Right atrium auricular region (tissue), 2 donors: ENCODE data around the gene ZNF236. TPM values are rescaled to one million over a fixed set of nuclear protein-coding genes. Genes with fewer than 3 reads are reported as not detected.
A peak's percentile ranks its signal among the peaks of the same experiment; 100 is the strongest.
"Not testable (repeated sequence)": the region's sequence is repeated elsewhere in the genome, so short reads cannot be mapped to it uniquely, and the experiment has no call there.

ENCODE experiments used
- DNase-seq: peaks from one replicate; pipeline ENCODE4 v3.0.0-alpha.2; 2019; ENCODE audit warnings: low spot score
- H3K27ac ChIP-seq, 2 donors: fragments of 200-600 bp; sonication (generic); 1 replicate in 1 of 2; 2 replicates in 1 of 2; pipeline ENCODE4 v1.5.1; 2016 to 2019
- H3K27me3 ChIP-seq, 2 donors: fragments of 200-600 bp; sonication (generic); one replicate each; pipeline versions ENCODE4 v1.5.1 to v1.6.0; 2017 to 2019
- H3K36me3 ChIP-seq: fragments of 200-600 bp; sonication (generic); one replicate; pipeline ENCODE4 v1.5.1; 2016
- H3K4me1 ChIP-seq, 2 donors: fragments of 200-600 bp; sonication (generic); one replicate each; pipeline versions ENCODE4 v1.5.1 to v1.6.0; 2017 to 2019
- H3K4me3 ChIP-seq, 2 donors: fragments of 200-600 bp; sonication (generic); 1 replicate in 1 of 2; 2 replicates in 1 of 2; pipeline ENCODE4 v1.5.1; 2017 to 2019; ENCODE audit warnings: mild to moderate bottlenecking in 1 of 2, moderate library complexity in 1 of 2
- H3K9me3 ChIP-seq, 2 donors: fragments of 200-600 bp; sonication (generic); one replicate each; pipeline ENCODE4 v1.5.1; 2019
- CTCF ChIP-seq, 2 donors: fragments of 200-600 bp; sonication (generic); IDR thresholded peaks; one replicate each; pipeline ENCODE4 v1.5.1; 2019; ENCODE audit warnings: antibody characterized with exemption in 2 of 2
- total RNA-seq, 2 donors: library from RNA; depleted of rRNA; stranded (reverse); fragments of >200 nt; gene quantifications; one replicate each; pipeline ENCODE4 v1.1.0, GENCODE V29; 2016

The ZNF236 gene
- total RNA-seq, 2 donors from 2014 or later = 11.0 to 12.7 TPM

GRCh38 chr18:76803814-76804213 is 18.5 kb upstream of the ZNF236 start:
- Histone ChIP-seq H3K9me3 (no peaks in the 10 kb centered on the region), H3K36me3 (no peaks in the 10 kb centered on the region), H3K27me3 (no peaks in the 10 kb centered on the region), H3K4me3 (no peak overlapping the region), H3K27ac (no peak overlapping the region), H3K4me1 (peaks cover 0 to 13% of the 10 kb centered on the region in 2 donors)
- TF ChIP-seq CTCF (IDR thresholded peaks at IDR 0.05) = peak; percentile 65 to 87
- DNase-seq = peak; percentile 61

- no peak for TF ChIP-seq CTCF (IDR thresholded peaks at IDR 0.05)
- H3K27me3 ChIP-seq = no peaks in the 10 kb centered on the region
- H3K27ac ChIP-seq = no peak overlapping the region
- peaks cover 0 to 13% of the 10 kb centered on the region in 2 donors for H3K4me1 ChIP-seq
- no peak overlapping the region for H3K4me3 ChIP-seq
- no peaks in the 10 kb centered on the region for H3K9me3 ChIP-seq
- no peaks in the 10 kb centered on the region for H3K36me3 ChIP-seq
- no peak for DNase-seq
These were observed 17.1 kb upstream of the ZNF236 start for GRCh38 chr18:76805221-76805620.

- DNase-seq = no peak
- H3K27ac ChIP-seq = no peak overlapping the region
These were observed 16.1 kb upstream of the ZNF236 start for GRCh38 chr18:76806301-76806700.

GRCh38 chr18:76808561-76808960 is 13.8 kb upstream of the ZNF236 start:
- H3K36me3 ChIP-seq = no peaks in the 10 kb centered on the region
- H3K9me3 ChIP-seq = no peaks in the 10 kb centered on the region
- H3K27ac ChIP-seq = no peak overlapping the region
- TF ChIP-seq CTCF (IDR thresholded peaks at IDR 0.05) = no peak
- H3K4me1 ChIP-seq = peaks cover 0 to 4% of the 10 kb centered on the region in 2 donors
- DNase-seq = no peak
- H3K27me3 ChIP-seq = no peaks in the 10 kb centered on the region
- H3K4me3 ChIP-seq = no peak overlapping the region

More at GRCh38 chr18:76806301-76806700, 16.1 kb upstream of the ZNF236 start:
- H3K4me1 ChIP-seq = peaks cover 0 to 13% of the 10 kb centered on the region in 2 donors
- no peaks in the 10 kb centered on the region for H3K36me3 ChIP-seq
- no peak overlapping the region for H3K4me3 ChIP-seq
- TF ChIP-seq CTCF (IDR thresholded peaks at IDR 0.05) = no peak
- no peaks in the 10 kb centered on the region for H3K9me3 ChIP-seq
- no peaks in the 10 kb centered on the region for H3K27me3 ChIP-seq

GRCh38 chr18:76811530-76811929 is 10.8 kb upstream of the ZNF236 start:
- H3K27ac ChIP-seq, H3K4me1 ChIP-seq, H3K9me3 ChIP-seq, H3K36me3 ChIP-seq, H3K27me3 ChIP-seq, H3K4me3 ChIP-seq, DNase-seq: not testable (repeated sequence)

GRCh38 chr18:76814256-76814655 is 8.1 kb upstream of the ZNF236 start:
- Histone ChIP-seq H3K4me1 (peaks cover 0 to under 1% of the 10 kb centered on the region in 2 donors), H3K4me3 (no peak overlapping the region), H3K9me3 (no peaks in the 10 kb centered on the region), H3K27ac (no peak overlapping the region), H3K27me3 (no peaks in the 10 kb centered on the region), H3K36me3 (no peaks in the 10 kb centered on the region)
- TF ChIP-seq CTCF (IDR thresholded peaks at IDR 0.05) = no peak
- DNase-seq = peak; percentile 30
